Duodenal mucosa (tissue), 2 donors: ENCODE data around the gene KDM1A.

Experiments
- H3K27ac ChIP-seq: one replicate; pipeline ENCODE4 v1.7.0; 2013; ENCODE audit warnings: low read depth, low read length
- H3K27me3 ChIP-seq, 2 donors: one replicate each; pipeline ENCODE4 v1.7.0; 2013; ENCODE audit warnings: low read length in 2 of 2, control low read depth in 1 of 2; ENCODE audit not compliant: insufficient read depth in 2 of 2, control insufficient read depth in 1 of 2
- H3K36me3 ChIP-seq, 2 donors: one replicate each; pipeline ENCODE4 v1.7.0; 2013; ENCODE audit warnings: low read length in 2 of 2, control low read depth in 1 of 2; ENCODE audit not compliant: insufficient read depth in 2 of 2, control insufficient read depth in 1 of 2
- H3K4me1 ChIP-seq, 2 donors: one replicate each; pipeline ENCODE4 v1.7.0; 2013; ENCODE audit warnings: low read length in 2 of 2, control low read depth in 1 of 2; ENCODE audit not compliant: insufficient read depth in 2 of 2, control insufficient read depth in 1 of 2
- H3K4me3 ChIP-seq, 2 donors: one replicate each; pipeline ENCODE4 v1.7.0; 2013; ENCODE audit warnings: low read length in 2 of 2, low read depth in 1 of 2
- H3K9ac ChIP-seq, 2 donors: one replicate each; pipeline ENCODE4 v1.7.0; 2013; ENCODE audit warnings: low read length in 2 of 2, low read depth in 1 of 2
- H3K9me3 ChIP-seq, 2 donors: one replicate each; pipeline ENCODE4 v1.7.0; 2013; ENCODE audit warnings: low read length in 2 of 2, control low read depth in 1 of 2; ENCODE audit not compliant: control insufficient read depth in 1 of 2

KDM1A gene

DNA sequence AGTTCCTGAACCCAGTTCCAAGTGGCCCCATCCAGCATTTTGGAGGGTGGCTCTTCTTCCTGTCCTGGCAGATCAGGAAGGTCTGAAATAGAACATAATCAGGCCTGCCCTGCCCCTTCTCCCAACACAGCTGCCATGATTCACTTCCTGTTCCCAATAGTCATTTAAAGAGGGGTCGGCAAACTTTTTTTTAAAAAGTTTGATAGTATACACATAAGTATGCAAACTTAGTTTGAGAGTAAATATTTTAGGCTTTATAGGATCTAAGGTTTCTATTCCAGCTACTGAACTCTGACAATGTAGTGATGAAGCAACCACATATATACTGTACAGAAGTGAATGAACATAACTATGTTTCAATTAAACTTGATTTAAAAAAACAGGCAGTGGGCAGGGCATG, 83.0 kb downstream of the KDM1A start:
- H3K36me3 ChIP-seq, result peaks cover 4 to 15% of the 10 kb centered on the region in 2 donors
- no peaks in the 10 kb centered on the region for H3K9me3 ChIP-seq
- no peak overlapping the region for H3K9ac ChIP-seq
- no peak overlapping the region for H3K27ac ChIP-seq
- peaks cover 34 to 36% of the 10 kb centered on the region in 2 donors for H3K4me1 ChIP-seq
- H3K27me3 ChIP-seq, result no peaks in the 10 kb centered on the region
- H3K4me3 ChIP-seq, result no peak overlapping the region

DNA sequence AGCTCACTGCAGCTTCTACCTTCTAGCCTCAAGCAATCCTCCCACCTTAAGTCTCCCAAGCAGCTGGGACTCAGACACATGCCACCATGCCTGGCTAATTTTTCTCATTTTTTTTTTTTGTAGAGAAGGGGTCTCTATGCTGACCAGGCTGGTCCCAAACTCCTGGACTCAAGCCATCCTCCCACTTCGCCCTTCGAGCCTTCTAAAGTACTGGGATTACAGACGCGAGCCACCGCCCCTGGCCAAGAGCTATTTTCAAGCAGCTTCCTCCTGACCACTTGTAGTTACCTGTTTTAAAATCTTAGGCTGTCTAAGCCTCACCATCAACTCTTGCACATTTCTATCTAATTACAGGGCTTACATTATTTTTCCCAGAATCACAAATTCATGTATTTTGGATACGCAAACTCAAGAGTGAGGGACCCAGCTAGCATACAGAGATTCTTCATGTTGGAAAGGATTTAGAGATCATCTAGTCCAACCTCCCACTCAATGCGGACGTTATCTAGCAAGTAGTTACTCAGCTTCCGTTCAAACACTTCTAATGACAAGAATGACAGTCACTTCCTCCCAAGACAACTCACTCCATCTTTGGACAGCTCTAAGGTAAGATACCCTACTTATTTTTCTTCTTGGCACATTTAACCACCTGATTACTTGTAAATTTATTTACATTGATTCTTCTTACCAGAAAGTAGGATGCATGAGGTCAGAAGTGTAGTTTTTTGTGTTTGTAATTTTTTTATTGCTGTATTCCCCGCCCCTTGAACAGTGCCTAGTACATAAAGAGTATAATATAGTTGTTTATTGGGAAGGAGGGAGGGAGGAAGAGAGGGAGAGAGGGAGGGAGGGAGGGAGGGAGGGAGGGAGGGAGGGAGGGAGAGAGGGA, 84.0 kb downstream of the KDM1A start:
- Histone ChIP-seq H3K9ac (no peak overlapping the region), H3K36me3 (peaks cover 11 to 20% of the 10 kb centered on the region in 2 donors), H3K4me1 (peaks cover 34 to 36% of the 10 kb centered on the region in 2 donors), H3K4me3 (no peak overlapping the region), H3K9me3 (no peaks in the 10 kb centered on the region), H3K27me3 (no peaks in the 10 kb centered on the region), H3K27ac (no peak overlapping the region)

DNA sequence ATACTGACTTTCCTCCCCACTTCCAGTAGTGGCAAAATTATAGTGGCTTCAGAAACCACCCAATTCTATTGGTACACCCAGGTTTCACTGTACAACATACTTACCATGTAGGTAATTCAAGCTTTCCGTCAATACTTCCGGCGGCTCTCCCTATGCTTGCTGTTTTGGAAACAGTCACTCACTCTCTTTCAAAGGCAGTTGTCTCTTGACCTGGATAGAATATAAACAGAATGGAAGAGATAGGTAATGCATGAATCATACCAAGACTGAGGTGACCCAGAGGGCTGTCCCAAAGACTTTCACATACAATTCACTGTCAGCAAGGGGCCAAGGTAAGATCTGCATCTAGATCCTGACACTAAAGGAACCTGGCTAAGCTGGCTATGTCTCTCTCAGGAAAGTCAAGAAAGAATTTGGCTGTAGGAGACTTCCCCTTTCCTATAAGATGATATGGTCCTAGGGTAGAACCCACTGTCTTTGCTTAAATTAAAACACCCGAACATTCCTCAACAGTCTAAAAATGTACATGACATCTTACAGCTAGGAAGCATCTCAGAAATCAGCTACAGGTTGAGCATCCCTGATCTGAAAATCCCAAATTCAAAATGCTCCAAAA, 89.8 kb downstream of the KDM1A start:
- Histone ChIP-seq H3K27ac (no peak overlapping the region), H3K36me3 (peaks cover 16 to 32% of the 10 kb centered on the region in 2 donors), H3K27me3 (no peaks in the 10 kb centered on the region), H3K4me1 (peaks cover 8 to 13% of the 10 kb centered on the region in 2 donors), H3K4me3 (no peak overlapping the region), H3K9ac (no peak overlapping the region), H3K9me3 (no peaks in the 10 kb centered on the region)

DNA sequence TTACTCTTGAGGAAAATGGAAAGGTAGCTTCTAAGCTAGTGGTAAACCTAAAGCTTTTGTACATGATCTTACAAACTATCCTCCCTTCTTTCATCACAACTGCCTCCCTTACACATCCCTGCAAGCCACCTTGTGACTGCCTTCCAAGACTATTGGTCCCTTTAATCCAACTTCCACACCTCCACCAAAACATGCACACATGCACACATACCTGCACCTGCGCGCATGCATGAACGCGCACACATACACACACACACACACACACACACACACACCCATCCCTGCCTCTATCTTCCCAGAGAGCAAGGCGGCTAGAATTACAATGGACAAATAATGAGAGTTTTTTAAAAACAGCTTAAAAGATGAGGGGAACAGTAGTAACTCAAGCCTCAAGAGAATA, 91.1 kb downstream of the KDM1A start:
- Histone ChIP-seq H3K4me3 (no peak overlapping the region), H3K27ac (no peak overlapping the region), H3K36me3 (peaks cover 16 to 30% of the 10 kb centered on the region in 2 donors), H3K4me1 (peaks cover 15 to 23% of the 10 kb centered on the region in 2 donors), H3K27me3 (no peaks in the 10 kb centered on the region), H3K9ac (no peak overlapping the region), H3K9me3 (no peaks in the 10 kb centered on the region)

DNA sequence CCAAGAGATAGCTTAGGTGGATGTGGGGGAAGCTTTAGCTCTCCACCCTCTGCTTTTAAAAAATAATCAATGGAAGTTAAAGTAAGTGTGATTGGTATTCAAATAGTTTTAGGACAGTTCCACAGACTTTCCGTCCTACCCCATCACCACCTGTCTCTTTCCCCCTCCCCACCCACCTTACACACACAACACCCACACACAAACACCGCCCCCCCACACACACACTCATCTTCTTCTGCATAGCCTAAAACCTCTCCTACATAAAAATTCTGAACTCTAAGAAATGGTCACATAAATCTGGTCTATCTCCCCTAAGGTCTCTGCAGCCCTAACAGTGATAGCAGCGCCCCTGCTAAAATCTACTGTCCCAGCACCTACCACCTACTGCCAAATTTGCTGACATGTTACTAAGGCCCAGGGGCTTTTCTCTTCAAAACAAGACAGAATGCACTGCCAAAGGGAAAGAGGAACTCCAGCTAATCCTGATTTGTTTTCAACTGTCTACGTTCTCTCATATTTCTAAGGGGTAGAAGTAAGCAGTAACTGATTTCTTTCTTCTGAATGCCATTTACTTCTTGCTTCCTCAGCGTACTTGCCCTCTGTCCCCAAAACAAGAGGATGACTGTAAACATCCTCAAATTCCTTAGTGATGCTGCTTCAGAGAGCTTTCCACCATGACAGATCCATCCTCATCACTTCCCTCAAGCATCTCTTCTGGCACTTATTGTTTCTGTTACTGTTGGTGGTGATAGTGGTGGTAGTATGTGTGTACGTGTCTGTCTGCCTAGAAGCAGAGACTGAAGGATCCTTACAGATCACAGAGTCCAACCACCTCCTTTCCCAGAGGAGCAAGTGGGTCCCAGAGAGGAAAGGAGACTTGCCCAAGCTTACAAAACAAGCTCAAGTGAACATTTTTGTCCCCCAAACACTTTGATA, 92.6 kb downstream of the KDM1A start:
- H3K4me1 ChIP-seq, result peaks cover 17 to 34% of the 10 kb centered on the region in 2 donors
- H3K27ac ChIP-seq, result no peak overlapping the region
- peaks cover 13 to 22% of the 10 kb centered on the region in 2 donors for H3K36me3 ChIP-seq
- H3K27me3 ChIP-seq, result no peaks in the 10 kb centered on the region
- H3K9me3 ChIP-seq, result no peaks in the 10 kb centered on the region
- no peak overlapping the region for H3K4me3 ChIP-seq
- no peak overlapping the region for H3K9ac ChIP-seq

DNA sequence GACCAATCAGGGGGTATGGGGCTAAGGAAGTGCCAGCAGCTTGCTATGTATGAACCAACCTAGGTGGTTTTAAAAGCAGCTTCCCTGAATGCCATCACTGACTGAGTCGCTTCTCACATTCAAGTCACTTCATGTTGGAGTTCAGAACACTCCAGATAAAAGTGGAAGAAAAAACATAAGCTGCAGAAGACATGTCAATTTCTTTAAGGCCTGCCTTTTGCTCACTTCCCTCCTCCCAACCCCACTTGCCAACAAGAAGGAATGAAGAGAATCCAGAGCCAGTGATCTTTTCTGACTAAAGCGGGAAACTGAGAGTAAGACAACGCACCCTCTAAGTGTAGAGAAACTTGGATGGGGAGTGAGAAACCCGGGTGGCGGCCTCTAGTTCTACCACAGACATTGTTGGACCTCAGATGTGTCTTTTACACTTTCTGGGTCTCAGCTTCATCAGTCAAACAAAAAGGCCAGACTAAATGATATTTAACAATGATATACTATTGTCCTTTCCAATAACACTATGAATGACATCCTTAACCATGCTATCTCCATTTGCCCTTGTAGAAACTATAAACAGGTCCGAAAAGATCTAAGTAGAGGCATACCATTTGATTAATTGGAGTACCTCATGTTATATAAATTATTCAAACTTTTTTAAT, 95.3 kb downstream of the KDM1A start:
- Histone ChIP-seq H3K4me1 (peaks cover 24 to 49% of the 10 kb centered on the region in 2 donors), H3K27ac (no peak overlapping the region), H3K9me3 (no peaks in the 10 kb centered on the region), H3K36me3 (no peaks in the 10 kb centered on the region), H3K27me3 (no peaks in the 10 kb centered on the region), H3K4me3 (no peak overlapping the region), H3K9ac (no peak overlapping the region)

DNA sequence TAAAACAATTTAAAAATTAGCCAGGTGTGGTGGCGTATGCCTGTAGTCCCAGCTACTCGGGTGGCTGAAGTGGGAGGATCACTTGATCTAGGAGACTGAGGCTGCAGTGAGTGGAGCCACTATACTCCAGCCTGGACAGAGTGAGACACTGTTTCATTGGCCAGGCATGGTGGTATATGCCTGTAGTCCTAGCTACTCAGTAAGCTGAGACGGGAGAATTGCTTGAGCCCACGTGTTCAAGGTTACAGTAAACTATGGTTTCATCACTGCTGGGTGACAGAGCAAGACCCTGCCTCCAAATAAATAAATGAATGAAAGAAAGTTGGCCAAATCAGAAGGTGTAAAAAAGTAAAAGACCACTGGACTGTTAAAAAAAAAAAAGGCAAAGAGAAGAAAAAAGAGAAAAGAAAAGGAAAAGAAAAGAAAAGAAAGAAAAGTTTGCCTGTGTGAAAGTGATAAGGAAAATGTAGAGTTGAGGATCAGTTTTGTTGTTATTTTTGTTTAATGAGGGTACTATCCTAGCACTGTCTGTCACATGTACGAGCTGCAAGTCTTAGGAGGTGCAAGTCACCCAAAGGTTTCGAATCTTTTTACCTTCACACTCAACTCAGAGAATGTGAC, 97.1 kb downstream of the KDM1A start:
- Histone ChIP-seq H3K4me3 (no peak overlapping the region), H3K4me1 (peaks cover 29 to 49% of the 10 kb centered on the region in 2 donors), H3K27me3 (no peaks in the 10 kb centered on the region), H3K36me3 (no peaks in the 10 kb centered on the region), H3K9me3 (no peaks in the 10 kb centered on the region), H3K27ac (no peak overlapping the region), H3K9ac (no peak overlapping the region)

DNA sequence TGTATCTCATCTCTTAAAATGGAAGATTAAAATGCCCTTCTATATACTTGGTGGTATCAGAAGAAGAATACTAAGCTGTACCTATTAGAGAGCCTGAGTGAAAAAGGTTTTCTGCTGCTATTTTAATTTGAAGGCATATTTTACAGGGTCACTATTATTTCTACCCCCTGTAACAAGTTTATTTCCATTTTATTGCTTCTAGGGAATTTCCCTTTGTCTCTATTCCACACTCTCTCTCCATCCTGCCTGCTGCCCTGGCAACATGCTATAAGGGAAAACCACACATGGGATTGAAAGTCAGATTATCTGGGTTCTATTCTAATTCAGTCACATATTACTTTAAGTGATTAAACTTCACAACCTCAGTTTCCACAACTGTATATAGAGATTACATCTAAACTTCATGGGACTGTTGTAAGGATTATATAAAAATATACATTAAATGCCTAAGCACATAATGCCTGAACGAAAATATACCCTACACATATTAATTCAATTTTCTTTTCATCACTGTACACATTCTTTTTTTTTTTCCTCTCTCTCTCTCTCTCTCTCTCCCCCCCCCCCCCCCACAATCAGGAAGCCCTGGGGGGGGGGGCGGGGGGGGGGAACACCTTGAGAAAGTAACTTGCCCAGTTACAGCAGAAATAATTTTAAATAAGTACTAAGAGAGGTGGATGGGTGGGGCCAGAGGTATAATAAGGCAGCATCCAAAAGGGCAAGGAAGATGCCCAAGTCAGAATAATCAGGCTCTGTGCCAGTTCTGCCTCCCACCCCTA, 97.8 kb downstream of the KDM1A start:
- peaks cover 30 to 46% of the 10 kb centered on the region in 2 donors for H3K4me1 ChIP-seq
- no peaks in the 10 kb centered on the region for H3K9me3 ChIP-seq
- H3K27me3 ChIP-seq, result no peaks in the 10 kb centered on the region
- no peak overlapping the region for H3K9ac ChIP-seq
- H3K4me3 ChIP-seq, result no peak overlapping the region
- no peak overlapping the region for H3K27ac ChIP-seq
- H3K36me3 ChIP-seq, result no peaks in the 10 kb centered on the region

DNA sequence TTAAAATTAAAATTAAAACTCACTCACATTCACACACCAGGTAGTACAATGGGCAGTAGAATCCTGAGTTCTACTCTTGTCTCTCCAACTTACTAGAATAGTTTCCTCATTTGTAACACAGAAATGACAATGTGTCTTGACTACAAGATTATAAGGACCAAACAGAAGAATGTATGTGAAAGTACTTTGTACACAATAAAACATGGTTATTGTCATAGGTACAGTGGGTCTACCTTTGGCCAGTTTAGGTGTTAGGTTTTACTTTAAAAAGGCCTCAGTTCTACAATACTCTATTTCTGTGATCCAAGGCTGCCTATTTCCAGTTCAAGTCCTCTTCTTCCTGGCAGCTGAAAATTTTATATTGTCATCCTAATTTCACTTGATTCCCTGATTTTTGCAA, 99.1 kb downstream of the KDM1A start:
- H3K4me3 ChIP-seq, result no peak overlapping the region
- H3K9me3 ChIP-seq, result no peaks in the 10 kb centered on the region
- H3K27me3 ChIP-seq, result no peaks in the 10 kb centered on the region
- no peak overlapping the region for H3K9ac ChIP-seq
- peaks cover 32 to 53% of the 10 kb centered on the region in 2 donors for H3K4me1 ChIP-seq
- no peaks in the 10 kb centered on the region for H3K36me3 ChIP-seq
- H3K27ac ChIP-seq, result no peak overlapping the region
